ENCODE measurements around the gene ST3GAL4. TPM values are rescaled to one million over a fixed set of nuclear protein-coding genes. Genes with fewer than 3 reads are reported as not detected.

ST3GAL4 gene
- total and polyA plus RNA-seq, 4 donors = 23.6 to 38.3 (median 31.7) TPM

- Histone ChIP-seq H3K27me3 (ENCODE audit: control insufficient read depth in 3 of 3, insufficient read depth in 3 of 3, low read length in 2 of 3) (no peaks in the 10 kb centered on the region), H3K9ac (ENCODE audit: insufficient read depth in 1 of 2, low read length in 2 of 2) (no peak overlapping the region), H3K4me1 (ENCODE audit: control insufficient read depth in 5 of 5, insufficient read depth in 5 of 5, low read length in 5 of 5) (peaks cover 4 to 26% (median 14%) of the 10 kb centered on the region in 5 donors), H3K36me3 (ENCODE audit: control insufficient read depth in 4 of 4, insufficient read depth in 4 of 4, low read length in 4 of 4) (peaks cover 0 to 9% (median 0%) of the 10 kb centered on the region in 4 donors), H3K9me3 (ENCODE audit: control insufficient read depth in 4 of 4, insufficient read depth in 3 of 4, low read length in 3 of 4) (no peaks in the 10 kb centered on the region), H3K27ac (ENCODE audit: low read depth in 1 of 2, low read length in 1 of 2) (no peak overlapping the region), H3K4me3 (no peak overlapping the region)
- no peak for ATAC-seq (ENCODE audit: insufficient read depth, low FRiP score)
- 84 to 86% methylated on average over 12 of the region's 12 CpGs for WGBS, 2 donors
- DNase-seq = peak in 1 of 3 donors; percentile 37
- TF ChIP-seq, protein P1, sequence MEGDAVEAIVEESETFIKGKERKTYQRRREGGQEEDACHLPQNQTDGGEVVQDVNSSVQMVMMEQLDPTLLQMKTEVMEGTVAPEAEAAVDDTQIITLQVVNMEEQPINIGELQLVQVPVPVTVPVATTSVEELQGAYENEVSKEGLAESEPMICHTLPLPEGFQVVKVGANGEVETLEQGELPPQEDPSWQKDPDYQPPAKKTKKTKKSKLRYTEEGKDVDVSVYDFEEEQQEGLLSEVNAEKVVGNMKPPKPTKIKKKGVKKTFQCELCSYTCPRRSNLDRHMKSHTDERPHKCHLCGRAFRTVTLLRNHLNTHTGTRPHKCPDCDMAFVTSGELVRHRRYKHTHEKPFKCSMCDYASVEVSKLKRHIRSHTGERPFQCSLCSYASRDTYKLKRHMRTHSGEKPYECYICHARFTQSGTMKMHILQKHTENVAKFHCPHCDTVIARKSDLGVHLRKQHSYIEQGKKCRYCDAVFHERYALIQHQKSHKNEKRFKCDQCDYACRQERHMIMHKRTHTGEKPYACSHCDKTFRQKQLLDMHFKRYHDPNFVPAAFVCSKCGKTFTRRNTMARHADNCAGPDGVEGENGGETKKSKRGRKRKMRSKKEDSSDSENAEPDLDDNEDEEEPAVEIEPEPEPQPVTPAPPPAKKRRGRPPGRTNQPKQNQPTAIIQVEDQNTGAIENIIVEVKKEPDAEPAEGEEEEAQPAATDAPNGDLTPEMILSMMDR (IDR thresholded peaks at IDR 0.05; ENCODE audit: control extremely low read depth, extremely low read depth) = no peak
Measured at GRCh38 chr11:126434950-126435335, 79.5 kb downstream of the ST3GAL4 start.

DNA sequence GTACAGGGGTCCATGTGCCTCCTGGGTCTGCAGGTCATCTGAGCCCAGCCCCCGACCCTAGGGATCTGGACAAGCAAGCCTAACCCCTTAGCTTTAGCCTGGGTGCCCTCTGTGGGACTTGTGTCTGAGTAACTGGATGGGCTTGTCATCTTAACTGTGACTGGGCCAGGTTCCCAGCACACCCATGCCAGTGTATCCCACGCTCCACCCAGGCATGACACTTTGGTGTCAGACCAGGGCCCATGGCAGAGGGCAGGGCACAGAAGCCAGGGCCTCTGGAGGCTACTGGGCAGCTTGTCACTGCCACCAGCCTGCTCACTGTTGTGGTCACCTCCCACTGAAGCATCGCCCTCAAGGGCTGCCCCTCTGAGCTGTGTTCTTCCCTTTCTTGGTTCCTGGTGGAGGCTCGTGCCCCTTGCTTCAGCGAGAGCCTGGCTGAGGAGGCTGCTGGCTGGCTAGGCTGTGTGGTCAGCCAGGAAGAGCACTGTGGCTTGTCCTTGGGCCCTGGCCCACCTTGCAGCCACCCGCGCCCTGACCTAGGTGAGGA lies 80.8 kb downstream of the ST3GAL4 start:
- TF ChIP-seq, protein P1 (IDR thresholded peaks at IDR 0.05; ENCODE audit: control extremely low read depth, extremely low read depth) = no peak
- no peaks in the 10 kb centered on the region for H3K9me3 ChIP-seq (ENCODE audit: control insufficient read depth in 4 of 4, insufficient read depth in 3 of 4, low read length in 3 of 4)
- 73 to 88% methylated on average over 7 of the region's 7 CpGs for WGBS, 2 donors
- H3K4me1 ChIP-seq (ENCODE audit: control insufficient read depth in 5 of 5, insufficient read depth in 5 of 5, low read length in 5 of 5) = peaks cover 7 to 30% (median 16%) of the 10 kb centered on the region in 5 donors
- H3K27ac ChIP-seq (ENCODE audit: low read depth in 1 of 2, low read length in 1 of 2) = no peak overlapping the region
- H3K9ac ChIP-seq (ENCODE audit: insufficient read depth in 1 of 2, low read length in 2 of 2) = no peak overlapping the region
- no peak for DNase-seq
- no peaks in the 10 kb centered on the region for H3K27me3 ChIP-seq (ENCODE audit: control insufficient read depth in 3 of 3, insufficient read depth in 3 of 3, low read length in 2 of 3)
- H3K4me3 ChIP-seq = no peak overlapping the region
- H3K36me3 ChIP-seq (ENCODE audit: control insufficient read depth in 4 of 4, insufficient read depth in 4 of 4, low read length in 4 of 4) = peaks cover 0 to 9% (median 0%) of the 10 kb centered on the region in 4 donors
- no peak for ATAC-seq (ENCODE audit: insufficient read depth, low FRiP score)

DNA sequence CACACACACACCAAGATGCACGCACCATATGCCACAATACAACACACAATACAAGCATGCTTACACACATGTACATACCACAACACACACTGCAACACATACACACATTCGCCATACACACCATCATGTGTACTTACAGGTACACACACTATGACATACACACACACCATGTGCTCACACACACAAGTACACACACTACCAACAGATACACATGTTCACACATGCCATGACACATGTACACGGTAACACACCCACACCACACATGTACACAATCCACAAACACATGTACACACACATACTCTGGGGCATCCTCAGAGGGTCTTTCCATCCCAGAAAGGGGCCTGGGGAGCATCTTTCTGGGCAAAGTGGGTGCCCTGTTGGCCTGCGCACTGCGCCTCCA lies 82.2 kb downstream of the ST3GAL4 start:
- peaks cover 0 to 9% (median 0%) of the 10 kb centered on the region in 4 donors for H3K36me3 ChIP-seq (ENCODE audit: control insufficient read depth in 4 of 4, insufficient read depth in 4 of 4, low read length in 4 of 4)
- H3K9ac ChIP-seq (ENCODE audit: insufficient read depth in 1 of 2, low read length in 2 of 2) = no peak overlapping the region
- H3K27ac ChIP-seq (ENCODE audit: low read depth in 1 of 2, low read length in 1 of 2) = no peak overlapping the region
- TF ChIP-seq, protein P1 (IDR thresholded peaks at IDR 0.05; ENCODE audit: control extremely low read depth, extremely low read depth) = no peak
- no peaks in the 10 kb centered on the region for H3K9me3 ChIP-seq (ENCODE audit: control insufficient read depth in 4 of 4, insufficient read depth in 3 of 4, low read length in 3 of 4)
- 96 to 98% methylated on average over 5 of the region's 5 CpGs for WGBS, 2 donors
- peaks cover 0 to 2% (median 0%) of the 10 kb centered on the region in 3 donors for H3K27me3 ChIP-seq (ENCODE audit: control insufficient read depth in 3 of 3, insufficient read depth in 3 of 3, low read length in 2 of 3)
- peaks cover 0 to 31% (median 7%) of the 10 kb centered on the region in 5 donors for H3K4me1 ChIP-seq (ENCODE audit: control insufficient read depth in 5 of 5, insufficient read depth in 5 of 5, low read length in 5 of 5)
- ATAC-seq (ENCODE audit: insufficient read depth, low FRiP score) (no peak), DNase-seq (no peak)
- H3K4me3 ChIP-seq = no peak overlapping the region

DNA sequence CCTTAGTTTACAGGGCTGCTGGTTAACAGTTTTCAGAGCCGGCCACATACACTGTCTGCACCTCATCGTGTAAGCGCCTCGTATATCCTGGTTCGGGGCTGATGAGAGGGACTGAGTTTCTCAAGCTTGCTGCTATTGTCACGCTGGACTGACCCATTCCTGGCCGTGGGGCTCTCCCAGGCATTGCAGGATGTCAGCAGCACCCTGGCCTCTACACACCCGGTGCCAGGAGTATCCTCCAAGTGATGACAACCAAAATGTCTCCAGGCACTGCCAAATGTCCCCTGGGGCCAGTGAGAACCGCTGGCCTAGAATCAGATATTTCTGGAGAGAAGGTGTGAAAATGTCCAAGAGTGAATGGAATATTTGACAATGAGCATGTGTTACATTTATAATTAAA lies 82.8 kb downstream of the ST3GAL4 start:
- 74 to 89% methylated on average over 9 of the region's 9 CpGs for WGBS, 2 donors

More for the DNA sequence above, 82.8 kb downstream of the ST3GAL4 start:
- Histone ChIP-seq H3K4me3 (no peak overlapping the region), H3K36me3 (ENCODE audit: control insufficient read depth in 4 of 4, insufficient read depth in 4 of 4, low read length in 4 of 4) (peaks cover 0 to 9% (median 0%) of the 10 kb centered on the region in 4 donors), H3K27ac (ENCODE audit: low read depth in 1 of 2, low read length in 1 of 2) (no peak overlapping the region), H3K27me3 (ENCODE audit: control insufficient read depth in 3 of 3, insufficient read depth in 3 of 3, low read length in 2 of 3) (peaks cover 0 to 2% (median 0%) of the 10 kb centered on the region in 3 donors), H3K4me1 (ENCODE audit: control insufficient read depth in 5 of 5, insufficient read depth in 5 of 5, low read length in 5 of 5) (peaks cover 0 to 31% (median 7%) of the 10 kb centered on the region in 5 donors), H3K9me3 (ENCODE audit: control insufficient read depth in 4 of 4, insufficient read depth in 3 of 4, low read length in 3 of 4) (no peaks in the 10 kb centered on the region), H3K9ac (ENCODE audit: insufficient read depth in 1 of 2, low read length in 2 of 2) (no peak overlapping the region)
- ATAC-seq (ENCODE audit: insufficient read depth, low FRiP score) = no peak
- DNase-seq = peak in 2 of 3 donors; percentile 34 to 38
- TF ChIP-seq, protein P1 (IDR thresholded peaks at IDR 0.05; ENCODE audit: control extremely low read depth, extremely low read depth) = no peak

Measured in lung (tissue), 12 donors.